GM12865 (cell line): ENCODE results near the gene MAP3K1.

Source experiments
- DNase-seq: peaks from one replicate; pipeline ENCODE4 v3.0.0; 2010; ENCODE audit warnings: low read depth
- H3K4me3 ChIP-seq: 2 replicates; pipeline ENCODE4 v1.5.1; 2011; ENCODE audit warnings: mild to moderate bottlenecking, low read depth, low read length, control low read depth
- TF ChIP-seq, protein P1 (sequence below): IDR thresholded peaks from 2 replicates; pipeline ENCODE4 v1.5.1; 2011; ENCODE audit warnings: low read length, control low read depth, low read depth, inconsistent platforms; ENCODE audit not compliant: insufficient read depth; ENCODE audit errors: missing control alignments

MAP3K1 gene

DNA sequence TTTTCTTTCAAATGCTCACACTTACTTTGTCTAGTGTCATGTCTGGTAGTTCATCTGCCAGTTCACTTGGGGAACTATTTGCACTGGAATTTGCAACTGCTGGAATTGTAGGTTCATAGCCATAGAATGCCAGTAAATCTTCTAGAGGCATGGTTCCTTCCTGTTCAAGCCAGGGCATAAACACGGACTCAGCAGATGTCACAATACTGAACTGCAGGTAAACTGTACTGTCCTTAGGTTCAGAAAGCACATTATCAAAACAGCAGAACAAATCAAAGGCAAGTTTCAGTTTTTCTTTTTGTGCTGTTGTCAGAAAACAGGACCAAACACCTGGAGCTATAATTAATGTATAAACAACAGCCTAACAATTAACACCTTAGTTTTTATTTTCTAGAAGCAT is 123.5 kb downstream of the MAP3K1 start:
- no peak for DNase-seq
- TF ChIP-seq, protein P1, sequence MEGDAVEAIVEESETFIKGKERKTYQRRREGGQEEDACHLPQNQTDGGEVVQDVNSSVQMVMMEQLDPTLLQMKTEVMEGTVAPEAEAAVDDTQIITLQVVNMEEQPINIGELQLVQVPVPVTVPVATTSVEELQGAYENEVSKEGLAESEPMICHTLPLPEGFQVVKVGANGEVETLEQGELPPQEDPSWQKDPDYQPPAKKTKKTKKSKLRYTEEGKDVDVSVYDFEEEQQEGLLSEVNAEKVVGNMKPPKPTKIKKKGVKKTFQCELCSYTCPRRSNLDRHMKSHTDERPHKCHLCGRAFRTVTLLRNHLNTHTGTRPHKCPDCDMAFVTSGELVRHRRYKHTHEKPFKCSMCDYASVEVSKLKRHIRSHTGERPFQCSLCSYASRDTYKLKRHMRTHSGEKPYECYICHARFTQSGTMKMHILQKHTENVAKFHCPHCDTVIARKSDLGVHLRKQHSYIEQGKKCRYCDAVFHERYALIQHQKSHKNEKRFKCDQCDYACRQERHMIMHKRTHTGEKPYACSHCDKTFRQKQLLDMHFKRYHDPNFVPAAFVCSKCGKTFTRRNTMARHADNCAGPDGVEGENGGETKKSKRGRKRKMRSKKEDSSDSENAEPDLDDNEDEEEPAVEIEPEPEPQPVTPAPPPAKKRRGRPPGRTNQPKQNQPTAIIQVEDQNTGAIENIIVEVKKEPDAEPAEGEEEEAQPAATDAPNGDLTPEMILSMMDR = no peak
- no peak overlapping the region for H3K4me3 ChIP-seq

- TF ChIP-seq, protein P1 = no peak
- DNase-seq = no peak
- no peak overlapping the region for H3K4me3 ChIP-seq
Observed at GRCh38 chr5:56941981-56942380, 126.6 kb downstream of the MAP3K1 start.
